ENCODE results near the gene CEBPZOS.

The CEBPZOS gene

GRCh38 chr2:37189452-37190153 is 6.7 kb upstream of the CEBPZOS start:
- peak; percentile 95 for ATAC-seq
- TF ChIP-seq ZFP3 (CRISPR knock-in tag; IDR thresholded peaks at IDR 0.05) (no peak), ZNF565 (CRISPR knock-in tag; conservative IDR thresholded peaks at IDR 0.05; ENCODE audit: low read depth) (no peak), ZNF70 (CRISPR knock-in tag; IDR thresholded peaks at IDR 0.05) (no peak), ZC3H10 (CRISPR knock-in tag; IDR thresholded peaks at IDR 0.05) (no peak), PATZ1 (CRISPR knock-in tag; IDR thresholded peaks at IDR 0.05; ENCODE audit: borderline replicate concordance) (no peak), OSR1 (CRISPR knock-in tag; IDR thresholded peaks at IDR 0.05) (no peak)
- TF ChIP-seq, protein P1, sequence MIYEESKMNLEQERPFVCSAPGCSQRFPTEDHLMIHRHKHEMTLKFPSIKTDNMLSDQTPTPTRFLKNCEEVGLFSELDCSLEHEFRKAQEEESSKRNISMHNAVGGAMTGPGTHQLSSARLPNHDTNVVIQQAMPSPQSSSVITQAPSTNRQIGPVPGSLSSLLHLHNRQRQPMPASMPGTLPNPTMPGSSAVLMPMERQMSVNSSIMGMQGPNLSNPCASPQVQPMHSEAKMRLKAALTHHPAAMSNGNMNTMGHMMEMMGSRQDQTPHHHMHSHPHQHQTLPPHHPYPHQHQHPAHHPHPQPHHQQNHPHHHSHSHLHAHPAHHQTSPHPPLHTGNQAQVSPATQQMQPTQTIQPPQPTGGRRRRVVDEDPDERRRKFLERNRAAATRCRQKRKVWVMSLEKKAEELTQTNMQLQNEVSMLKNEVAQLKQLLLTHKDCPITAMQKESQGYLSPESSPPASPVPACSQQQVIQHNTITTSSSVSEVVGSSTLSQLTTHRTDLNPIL (CRISPR knock-in tag; IDR thresholded peaks at IDR 0.05; ENCODE audit: low read depth): no peak
- TF ChIP-seq, protein P2, sequence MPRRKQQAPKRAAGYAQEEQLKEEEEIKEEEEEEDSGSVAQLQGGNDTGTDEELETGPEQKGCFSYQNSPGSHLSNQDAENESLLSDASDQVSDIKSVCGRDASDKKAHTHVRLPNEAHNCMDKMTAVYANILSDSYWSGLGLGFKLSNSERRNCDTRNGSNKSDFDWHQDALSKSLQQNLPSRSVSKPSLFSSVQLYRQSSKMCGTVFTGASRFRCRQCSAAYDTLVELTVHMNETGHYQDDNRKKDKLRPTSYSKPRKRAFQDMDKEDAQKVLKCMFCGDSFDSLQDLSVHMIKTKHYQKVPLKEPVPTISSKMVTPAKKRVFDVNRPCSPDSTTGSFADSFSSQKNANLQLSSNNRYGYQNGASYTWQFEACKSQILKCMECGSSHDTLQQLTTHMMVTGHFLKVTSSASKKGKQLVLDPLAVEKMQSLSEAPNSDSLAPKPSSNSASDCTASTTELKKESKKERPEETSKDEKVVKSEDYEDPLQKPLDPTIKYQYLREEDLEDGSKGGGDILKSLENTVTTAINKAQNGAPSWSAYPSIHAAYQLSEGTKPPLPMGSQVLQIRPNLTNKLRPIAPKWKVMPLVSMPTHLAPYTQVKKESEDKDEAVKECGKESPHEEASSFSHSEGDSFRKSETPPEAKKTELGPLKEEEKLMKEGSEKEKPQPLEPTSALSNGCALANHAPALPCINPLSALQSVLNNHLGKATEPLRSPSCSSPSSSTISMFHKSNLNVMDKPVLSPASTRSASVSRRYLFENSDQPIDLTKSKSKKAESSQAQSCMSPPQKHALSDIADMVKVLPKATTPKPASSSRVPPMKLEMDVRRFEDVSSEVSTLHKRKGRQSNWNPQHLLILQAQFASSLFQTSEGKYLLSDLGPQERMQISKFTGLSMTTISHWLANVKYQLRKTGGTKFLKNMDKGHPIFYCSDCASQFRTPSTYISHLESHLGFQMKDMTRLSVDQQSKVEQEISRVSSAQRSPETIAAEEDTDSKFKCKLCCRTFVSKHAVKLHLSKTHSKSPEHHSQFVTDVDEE (CRISPR knock-in tag; IDR thresholded peaks at IDR 0.05): no peak

- TF ChIP-seq, protein P3, sequence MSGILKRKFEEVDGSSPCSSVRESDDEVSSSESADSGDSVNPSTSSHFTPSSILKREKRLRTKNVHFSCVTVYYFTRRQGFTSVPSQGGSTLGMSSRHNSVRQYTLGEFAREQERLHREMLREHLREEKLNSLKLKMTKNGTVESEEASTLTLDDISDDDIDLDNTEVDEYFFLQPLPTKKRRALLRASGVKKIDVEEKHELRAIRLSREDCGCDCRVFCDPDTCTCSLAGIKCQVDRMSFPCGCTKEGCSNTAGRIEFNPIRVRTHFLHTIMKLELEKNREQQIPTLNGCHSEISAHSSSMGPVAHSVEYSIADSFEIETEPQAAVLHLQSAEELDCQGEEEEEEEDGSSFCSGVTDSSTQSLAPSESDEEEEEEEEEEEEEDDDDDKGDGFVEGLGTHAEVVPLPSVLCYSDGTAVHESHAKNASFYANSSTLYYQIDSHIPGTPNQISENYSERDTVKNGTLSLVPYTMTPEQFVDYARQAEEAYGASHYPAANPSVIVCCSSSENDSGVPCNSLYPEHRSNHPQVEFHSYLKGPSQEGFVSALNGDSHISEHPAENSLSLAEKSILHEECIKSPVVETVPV (CRISPR knock-in tag; IDR thresholded peaks at IDR 0.05): no peak
- TF ChIP-seq ZFP3 (CRISPR knock-in tag; IDR thresholded peaks at IDR 0.05): no peak
- no peak for TF ChIP-seq SNAI2 (CRISPR knock-in tag; IDR thresholded peaks at IDR 0.05)
- TF ChIP-seq PATZ1 (CRISPR knock-in tag; IDR thresholded peaks at IDR 0.05; ENCODE audit: borderline replicate concordance): no peak
- no peak for TF ChIP-seq RARB (CRISPR knock-in tag; IDR thresholded peaks at IDR 0.05)
- TF ChIP-seq, protein P2 (CRISPR knock-in tag; IDR thresholded peaks at IDR 0.05): no peak
- no peak for TF ChIP-seq TCF4 (CRISPR knock-in tag; IDR thresholded peaks at IDR 0.05; ENCODE audit: borderline replicate concordance)
- no peak for TF ChIP-seq GLIS3 (CRISPR knock-in tag; IDR thresholded peaks at IDR 0.05)
- no peak for TF ChIP-seq BACH2 (CRISPR knock-in tag; IDR thresholded peaks at IDR 0.05; ENCODE audit: borderline replicate concordance)
- TF ChIP-seq, protein P1 (CRISPR knock-in tag; IDR thresholded peaks at IDR 0.05; ENCODE audit: low read depth): no peak
- TF ChIP-seq ISL1 (CRISPR knock-in tag; IDR thresholded peaks at IDR 0.05): no peak
- no peak for TF ChIP-seq ARNTL (CRISPR knock-in tag; IDR thresholded peaks at IDR 0.05; ENCODE audit: borderline replicate concordance, low read depth)
- ATAC-seq: no peak
Observed at GRCh38 chr2:37190290-37190689, 6.0 kb upstream of the CEBPZOS start.

All from SK-N-SH treated with all-trans-retinoic acid at 6 μM for 48 hours (cell line).